ENCODE data around the gene DGUOK. TPM values are rescaled to one million over a fixed set of nuclear protein-coding genes. Genes with fewer than 3 reads are reported as not detected.

The DGUOK gene
- total RNA-seq, 2 experiments from 2014 or later = 71.5 to 72.1 TPM

GRCh38 chr2:73993778-73994177, 67.1 kb downstream of the DGUOK start:
- no peak for ATAC-seq
- Mint-ChIP-seq H3K4me3 (no peak overlapping the region), H3K27ac (no peak overlapping the region), H3K36me3 (ENCODE audit: low read depth) (peaks cover 50% of the 10 kb centered on the region), H3K27me3 (ENCODE audit: low read depth) (no peaks in the 10 kb centered on the region), H3K9me3 (ENCODE audit: insufficient read depth) (peaks cover 9% of the 10 kb centered on the region), H3K4me1 (ENCODE audit: low read depth) (peaks cover 58% of the 10 kb centered on the region)
- ChIA-PET CTCF (no interaction called here), POLR2A (no interaction called here)
- no peak for DNase-seq

GRCh38 chr2:73994178-73994831, 67.6 kb downstream of the DGUOK start:
- DNase-seq (no peak), ATAC-seq (no peak)
- POLR2A ChIA-PET = no interaction called here
- peaks cover 46% of the 10 kb centered on the region for H3K36me3 Mint-ChIP-seq (ENCODE audit: low read depth)
- H3K4me1 Mint-ChIP-seq (ENCODE audit: low read depth) = peaks cover 55% of the 10 kb centered on the region
- no peaks in the 10 kb centered on the region for H3K27me3 Mint-ChIP-seq (ENCODE audit: low read depth)
- peaks cover 9% of the 10 kb centered on the region for H3K9me3 Mint-ChIP-seq (ENCODE audit: insufficient read depth)
- no peak overlapping the region for H3K27ac Mint-ChIP-seq
- CTCF ChIA-PET = interaction anchor here (1.3 kb wide), 1 partner anchor 166 kb away, joined by 3 read pairs; no protein-coding TSS in a partner anchor
- H3K4me3 Mint-ChIP-seq = no peak overlapping the region

GRCh38 chr2:73995810-73996209, 69.1 kb downstream of the DGUOK start:
- Mint-ChIP-seq H3K9me3 (ENCODE audit: insufficient read depth) (peaks cover 9% of the 10 kb centered on the region), H3K4me3 (no peak overlapping the region), H3K4me1 (ENCODE audit: low read depth) (peaks cover 47% of the 10 kb centered on the region), H3K27me3 (ENCODE audit: low read depth) (no peaks in the 10 kb centered on the region), H3K27ac (no peak overlapping the region), H3K36me3 (ENCODE audit: low read depth) (peaks cover 31% of the 10 kb centered on the region)
- ATAC-seq = no peak
- ChIA-PET CTCF (interaction anchor here (0.8 to 3.0 kb wide), 8 partner anchors 9 to 172 kb away, joined by 3 to 14 read pairs (median 3); partner anchors contain the start of gene STAMBP), POLR2A (no interaction called here)
- DNase-seq = no peak

GRCh38 chr2:73997813-73998212, 71.1 kb downstream of the DGUOK start:
- POLR2A ChIA-PET = interaction anchor here (1.0 kb wide), 1 partner anchor 9 kb away, joined by 3 read pairs; no protein-coding TSS in a partner anchor
- peaks cover 56% of the 10 kb centered on the region for H3K4me1 Mint-ChIP-seq (ENCODE audit: low read depth)
- no peak for DNase-seq

GRCh38 chr2:73998451-73998850, 71.8 kb downstream of the DGUOK start:
- CTCF ChIA-PET = interaction anchor here (0.6 to 1.4 kb wide), 2 partner anchors 138 to 174 kb away, joined by 3 read pairs; no protein-coding TSS in a partner anchor
- Mint-ChIP-seq H3K27ac (no peak overlapping the region), H3K36me3 (ENCODE audit: low read depth) (peaks cover 6% of the 10 kb centered on the region), H3K4me1 (ENCODE audit: low read depth) (peaks cover 54% of the 10 kb centered on the region), H3K27me3 (ENCODE audit: low read depth) (no peaks in the 10 kb centered on the region), H3K9me3 (ENCODE audit: insufficient read depth) (no peaks in the 10 kb centered on the region), H3K4me3 (no peak overlapping the region)
- DNase-seq (no peak), ATAC-seq (no peak)
- POLR2A ChIA-PET = interaction anchor here (1.0 kb wide), 1 partner anchor 10 kb away, joined by 3 read pairs; no protein-coding TSS in a partner anchor

More at GRCh38 chr2:73997813-73998212, 71.1 kb downstream of the DGUOK start:
- H3K27me3 Mint-ChIP-seq (ENCODE audit: low read depth) = no peaks in the 10 kb centered on the region
- H3K36me3 Mint-ChIP-seq (ENCODE audit: low read depth) = peaks cover 11% of the 10 kb centered on the region
- ATAC-seq = no peak
- H3K4me3 Mint-ChIP-seq = no peak overlapping the region
- H3K9me3 Mint-ChIP-seq (ENCODE audit: insufficient read depth) = no peaks in the 10 kb centered on the region
- CTCF ChIA-PET = interaction anchor here (0.6 to 3.0 kb wide), 5 partner anchors 11 to 174 kb away, joined by 3 to 14 read pairs (median 3); no protein-coding TSS in a partner anchor
- H3K27ac Mint-ChIP-seq = peak overlapping the region; percentile 2

GRCh38 chr2:73998933-73999332, 72.3 kb downstream of the DGUOK start:
- H3K36me3 Mint-ChIP-seq (ENCODE audit: low read depth) = peaks cover 2% of the 10 kb centered on the region
- no peak overlapping the region for H3K27ac Mint-ChIP-seq
- DNase-seq (no peak), ATAC-seq (no peak)
- no peaks in the 10 kb centered on the region for H3K27me3 Mint-ChIP-seq (ENCODE audit: low read depth)
- POLR2A ChIA-PET = interaction anchor here (1.0 kb wide), 1 partner anchor 11 kb away, joined by 3 read pairs; no protein-coding TSS in a partner anchor
- CTCF ChIA-PET = interaction anchor here (1.4 kb wide), 1 partner anchor 175 kb away, joined by 3 read pairs; no protein-coding TSS in a partner anchor
- peaks cover 53% of the 10 kb centered on the region for H3K4me1 Mint-ChIP-seq (ENCODE audit: low read depth)
- H3K4me3 Mint-ChIP-seq = no peak overlapping the region
- no peaks in the 10 kb centered on the region for H3K9me3 Mint-ChIP-seq (ENCODE audit: insufficient read depth)

GRCh38 chr2:73999881-74000597, 73.4 kb downstream of the DGUOK start:
- DNase-seq (no peak), ATAC-seq (no peak)
- Mint-ChIP-seq H3K27me3 (ENCODE audit: low read depth) (no peaks in the 10 kb centered on the region), H3K36me3 (ENCODE audit: low read depth) (no peaks in the 10 kb centered on the region), H3K4me1 (ENCODE audit: low read depth) (peaks cover 49% of the 10 kb centered on the region), H3K27ac (no peak overlapping the region), H3K4me3 (no peak overlapping the region), H3K9me3 (ENCODE audit: insufficient read depth) (no peaks in the 10 kb centered on the region)
- POLR2A ChIA-PET = interaction anchor here (2.3 kb wide), 1 partner anchor 13 kb away, joined by 14 read pairs; no protein-coding TSS in a partner anchor
- CTCF ChIA-PET = interaction anchor here (1.1 to 4.2 kb wide), 2 partner anchors 13 to 92 kb away, joined by 3 to 18 read pairs; no protein-coding TSS in a partner anchor

- Mint-ChIP-seq H3K27me3 (ENCODE audit: low read depth) (no peaks in the 10 kb centered on the region), H3K4me1 (ENCODE audit: low read depth) (peaks cover 47% of the 10 kb centered on the region), H3K4me3 (no peak overlapping the region), H3K9me3 (ENCODE audit: insufficient read depth) (no peaks in the 10 kb centered on the region), H3K27ac (no peak overlapping the region), H3K36me3 (ENCODE audit: low read depth) (no peaks in the 10 kb centered on the region)
- CTCF ChIA-PET = interaction anchor here (1.0 to 4.2 kb wide), 3 partner anchors 13 to 150 kb away, joined by 3 to 18 read pairs (median 5); no protein-coding TSS in a partner anchor
- DNase-seq (no peak), ATAC-seq (no peak)
- POLR2A ChIA-PET = interaction anchor here (1.1 to 2.3 kb wide), 3 partner anchors 14 to 177 kb away, joined by 3 to 14 read pairs (median 3); no protein-coding TSS in a partner anchor
Measured at GRCh38 chr2:74000666-74001065, 74.0 kb downstream of the DGUOK start.

GRCh38 chr2:74001121-74001520, 74.4 kb downstream of the DGUOK start:
- DNase-seq (no peak), ATAC-seq (no peak)
- Mint-ChIP-seq H3K27ac (no peak overlapping the region), H3K9me3 (ENCODE audit: insufficient read depth) (no peaks in the 10 kb centered on the region), H3K27me3 (ENCODE audit: low read depth) (no peaks in the 10 kb centered on the region), H3K4me3 (no peak overlapping the region), H3K36me3 (ENCODE audit: low read depth) (no peaks in the 10 kb centered on the region), H3K4me1 (ENCODE audit: low read depth) (peaks cover 47% of the 10 kb centered on the region)
- CTCF ChIA-PET = interaction anchor here (0.9 to 4.2 kb wide), 5 partner anchors 14 to 176 kb away, joined by 3 to 18 read pairs (median 3); no protein-coding TSS in a partner anchor
- POLR2A ChIA-PET = interaction anchor here (1.1 to 2.3 kb wide), 3 partner anchors 14 to 177 kb away, joined by 3 to 14 read pairs (median 3); no protein-coding TSS in a partner anchor

GRCh38 chr2:74001781-74002504, 75.3 kb downstream of the DGUOK start:
- Mint-ChIP-seq H3K36me3 (ENCODE audit: low read depth) (no peaks in the 10 kb centered on the region), H3K4me3 (peak overlapping the region; percentile 68), H3K9me3 (ENCODE audit: insufficient read depth) (no peaks in the 10 kb centered on the region), H3K27ac (peak overlapping the region; percentile 1), H3K27me3 (ENCODE audit: low read depth) (no peaks in the 10 kb centered on the region), H3K4me1 (ENCODE audit: low read depth) (peaks cover 44% of the 10 kb centered on the region)
- ChIA-PET CTCF (interaction anchor here (0.9 to 4.2 kb wide), 4 partner anchors 15 to 177 kb away, joined by 3 to 18 read pairs (median 4); no protein-coding TSS in a partner anchor), POLR2A (interaction anchor here (0.6 to 2.3 kb wide), 4 partner anchors 15 to 176 kb away, joined by 3 to 14 read pairs (median 3); no protein-coding TSS in a partner anchor)
- ATAC-seq = peak; percentile 16
- no peak for DNase-seq
